Measurements from ENCODE around the gene TMEM163. TPM values are rescaled to one million over a fixed set of nuclear protein-coding genes. Genes with fewer than 3 reads are reported as not detected.

Gene TMEM163
- total and polyA plus RNA-seq, 2 of the 13 experiments (the other 11 are each of a cell fraction or from before 2014, with no cell fraction given), result 0.05 TPM; not detected in 1

DNA sequence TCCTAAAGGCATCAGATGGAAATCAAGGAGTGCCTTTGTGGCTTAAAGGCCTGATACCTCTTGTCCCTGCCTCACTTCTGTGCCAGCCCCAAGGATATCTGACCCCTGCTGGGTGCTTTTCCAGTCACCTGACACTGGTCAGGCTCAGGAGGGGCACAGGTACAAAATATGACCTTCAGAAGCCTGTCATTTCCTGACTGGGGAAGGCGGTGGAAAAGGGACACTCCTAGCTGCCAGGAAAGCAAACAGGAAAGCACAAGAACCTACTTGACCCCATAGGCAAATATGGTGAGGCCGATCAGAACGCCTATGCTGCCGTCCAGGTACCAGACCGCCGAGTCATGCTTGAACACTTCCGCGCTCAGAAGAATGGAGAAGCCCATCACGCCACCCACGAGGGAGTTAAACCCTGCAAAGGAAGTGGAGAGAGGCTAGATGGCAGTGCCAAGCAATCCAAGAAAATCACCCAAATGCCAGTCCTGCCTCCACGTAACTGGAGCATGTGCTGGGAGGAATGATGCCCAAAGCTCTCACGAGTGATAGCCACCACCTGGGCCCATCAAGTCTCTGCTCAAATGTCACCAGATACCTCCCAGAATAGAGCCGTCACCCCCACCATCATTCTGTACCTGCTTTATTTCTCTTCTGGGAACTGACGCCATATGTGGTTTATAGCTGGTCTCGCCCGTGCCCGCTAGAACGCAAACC, 260.9 kb downstream of the TMEM163 start (continued):
- TF ChIP-seq PAXIP1 (CRISPR knock-in tag; conservative IDR thresholded peaks at IDR 0.05), result peak; percentile 89
- TF ChIP-seq ETV6 (CRISPR knock-in tag; conservative IDR thresholded peaks at IDR 0.05), result 0 out of 2 replicates have a peak, but pooled peaks have one; percentile 45
- TF ChIP-seq, protein P1, sequence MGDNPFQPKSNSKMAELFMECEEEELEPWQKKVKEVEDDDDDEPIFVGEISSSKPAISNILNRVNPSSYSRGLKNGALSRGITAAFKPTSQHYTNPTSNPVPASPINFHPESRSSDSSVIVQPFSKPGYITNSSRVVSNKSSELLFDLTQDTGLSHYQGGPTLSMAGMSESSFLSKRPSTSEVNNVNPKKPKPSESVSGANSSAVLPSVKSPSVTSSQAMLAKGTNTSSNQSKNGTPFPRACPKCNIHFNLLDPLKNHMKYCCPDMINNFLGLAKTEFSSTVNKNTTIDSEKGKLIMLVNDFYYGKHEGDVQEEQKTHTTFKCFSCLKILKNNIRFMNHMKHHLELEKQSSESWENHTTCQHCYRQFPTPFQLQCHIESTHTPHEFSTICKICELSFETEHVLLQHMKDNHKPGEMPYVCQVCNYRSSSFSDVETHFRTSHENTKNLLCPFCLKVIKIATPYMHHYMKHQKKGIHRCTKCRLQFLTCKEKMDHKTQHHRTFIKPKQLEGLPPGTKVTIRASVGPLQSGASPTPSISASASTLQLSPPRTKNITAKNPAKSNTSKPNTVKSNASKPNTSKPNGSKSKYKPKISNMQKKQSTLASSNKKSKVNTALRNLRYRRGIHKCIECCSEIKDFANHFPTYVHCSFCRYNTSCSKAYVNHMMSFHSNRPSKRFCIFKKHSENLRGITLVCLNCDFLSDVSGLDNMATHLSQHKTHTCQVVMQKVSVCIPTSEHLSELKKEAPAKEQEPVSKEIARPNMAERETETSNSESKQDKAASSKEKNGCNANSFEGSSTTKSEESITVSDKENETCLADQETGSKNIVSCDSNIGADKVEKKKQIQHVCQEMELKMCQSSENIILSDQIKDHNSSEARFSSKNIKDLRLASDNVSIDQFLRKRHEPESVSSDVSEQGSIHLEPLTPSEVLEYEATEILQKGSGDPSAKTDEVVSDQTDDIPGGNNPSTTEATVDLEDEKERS (CRISPR knock-in tag; IDR thresholded peaks at IDR 0.05), result no peak
- no peak for TF ChIP-seq MTA1 (CRISPR knock-in tag; IDR thresholded peaks at IDR 0.05; ENCODE audit: borderline replicate concordance)
- TF ChIP-seq TGIF2 (CRISPR knock-in tag; IDR thresholded peaks at IDR 0.05), result no peak
- 0 out of 2 replicates have a peak, but pooled peaks have one; percentile 70 for TF ChIP-seq ZFP1 (CRISPR knock-in tag; IDR thresholded peaks at IDR 0.05)
- peak; percentile 73; the same call in 1 of the 2 replicates for TF ChIP-seq BORCS8-MEF2B (CRISPR knock-in tag; IDR thresholded peaks at IDR 0.05)
- 0 out of 2 replicates have a peak, but pooled peaks have one; percentile 31 for TF ChIP-seq KDM6A (CRISPR knock-in tag; IDR thresholded peaks at IDR 0.05; ENCODE audit: low read depth)
- peak; percentile 82 for TF ChIP-seq ARID5B (CRISPR knock-in tag; IDR thresholded peaks at IDR 0.05)
- TF ChIP-seq PTBP1 (IDR thresholded peaks at IDR 0.05; ENCODE audit: low read depth, low read length, poor library complexity, severe bottlenecking), result no peak
- peak; percentile 69 for TF ChIP-seq SAP130 (CRISPR knock-in tag; IDR thresholded peaks at IDR 0.05; ENCODE audit: low read depth)
- peak; percentile 41 for TF ChIP-seq NR2C2 (CRISPR knock-in tag; IDR thresholded peaks at IDR 0.05; ENCODE audit: borderline replicate concordance)
- TF ChIP-seq MEIS1 (CRISPR knock-in tag; IDR thresholded peaks at IDR 0.05; ENCODE audit: borderline replicate concordance), result no peak
- TF ChIP-seq TMF1 (CRISPR knock-in tag; IDR thresholded peaks at IDR 0.05; ENCODE audit: low read depth), result no peak
- TF ChIP-seq ZNF343 (CRISPR knock-in tag; IDR thresholded peaks at IDR 0.05), result no peak
- 0 out of 2 replicates have a peak, but pooled peaks have one; percentile 20 for TF ChIP-seq REPIN1 (CRISPR knock-in tag; IDR thresholded peaks at IDR 0.05; ENCODE audit: borderline replicate concordance, low read depth)
- peak; percentile 83 for TF ChIP-seq ZBTB37 (CRISPR knock-in tag; IDR thresholded peaks at IDR 0.05)

Data from HepG2 (cell line).